Measurements from ENCODE around the gene CDX1.

Gene CDX1

DNA sequence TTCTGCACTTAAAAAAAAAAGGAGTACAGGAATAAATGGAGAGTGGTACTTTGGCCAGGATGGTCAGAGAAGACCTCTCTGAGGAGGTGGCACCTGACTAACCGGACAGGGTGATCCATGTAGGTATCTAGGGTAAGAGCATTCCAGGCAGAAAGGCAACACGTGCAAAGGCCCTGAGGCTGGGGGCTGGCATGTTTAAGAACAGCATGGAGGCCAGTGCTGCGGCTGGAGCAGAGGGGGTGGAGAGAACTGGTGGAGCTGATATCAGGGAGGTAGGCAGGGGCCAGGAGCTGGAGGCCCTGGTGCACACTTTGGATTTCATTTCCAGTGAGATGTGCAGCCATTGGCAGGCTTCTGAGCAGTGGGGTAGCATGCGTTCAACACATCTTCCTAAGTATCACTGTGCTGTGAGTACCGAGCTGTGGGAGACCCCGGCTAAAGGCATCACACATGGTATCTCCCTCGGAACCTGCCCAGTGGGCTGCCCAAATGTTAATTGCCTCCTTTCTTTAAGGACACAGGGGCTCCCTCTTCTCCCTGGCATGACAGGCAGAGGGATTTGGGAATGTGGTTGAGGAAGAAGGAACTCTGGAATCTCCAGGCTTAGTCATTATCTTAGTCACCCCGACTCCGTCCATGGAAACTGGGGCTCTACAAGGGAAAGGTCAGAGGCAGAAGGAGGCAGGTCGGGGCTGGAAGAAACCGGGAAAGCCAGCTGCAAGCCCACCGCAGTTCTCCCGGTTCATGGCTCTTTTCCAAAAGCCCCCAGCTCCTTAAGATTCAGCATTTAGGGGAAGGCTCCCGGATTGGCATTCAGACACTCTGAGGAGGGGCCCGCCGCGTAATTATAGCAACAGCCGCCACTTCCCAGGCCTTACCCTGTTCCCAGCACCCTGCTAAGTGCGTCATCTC lies 41.9 kb downstream of the CDX1 start:
- peak; percentile 45 for DNase-seq (ENCODE audit: low spot score)

DNA sequence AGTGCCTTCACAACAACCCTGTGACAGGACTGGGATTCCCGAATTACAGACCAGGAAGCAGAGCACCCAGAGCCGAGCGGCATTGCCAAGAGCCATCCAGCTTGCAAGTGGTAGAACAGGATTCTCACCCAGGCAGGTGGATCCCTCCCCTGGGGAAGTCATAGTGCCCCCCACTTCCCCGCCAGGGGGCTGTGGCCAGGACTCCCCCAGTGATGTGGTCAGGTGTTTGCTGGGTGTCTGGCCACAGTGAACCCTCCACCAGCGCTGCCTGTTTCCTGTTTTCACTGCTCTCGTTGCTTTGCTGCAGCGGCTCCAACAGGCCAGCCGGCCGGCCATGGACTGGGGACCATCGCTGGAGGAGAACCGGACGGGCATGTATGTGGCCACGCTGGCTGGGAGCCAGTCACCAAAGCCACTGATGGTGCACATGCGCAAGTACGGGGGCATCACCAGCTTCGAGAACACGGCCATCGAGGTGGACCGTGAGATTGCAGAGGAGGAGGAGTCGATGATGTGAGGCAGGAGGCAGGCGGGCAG lies 42.6 kb downstream of the CDX1 start:
- peak; percentile 15 for DNase-seq (ENCODE audit: low spot score)

DNA sequence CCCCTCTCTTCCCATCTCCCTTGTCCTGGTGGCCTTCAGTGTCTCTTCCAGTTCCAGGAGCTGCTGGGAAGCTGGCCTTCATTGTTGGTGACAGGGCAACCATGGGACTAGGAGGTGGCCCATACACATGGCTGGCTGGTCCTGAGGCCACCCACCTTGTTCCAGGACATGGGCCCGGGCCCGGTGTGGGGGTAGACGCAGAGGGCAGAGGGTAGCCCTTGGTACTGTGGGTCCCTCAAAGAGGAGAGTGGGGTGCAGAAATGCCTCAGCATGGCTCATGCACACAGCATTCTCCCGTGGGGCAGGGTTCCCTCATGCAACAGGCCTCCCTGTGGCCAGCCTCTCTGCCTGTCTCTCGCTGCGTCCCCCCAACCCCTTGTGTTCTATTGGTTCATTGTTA lies 44.1 kb downstream of the CDX1 start:
- DNase-seq (ENCODE audit: low spot score): no peak

DNA sequence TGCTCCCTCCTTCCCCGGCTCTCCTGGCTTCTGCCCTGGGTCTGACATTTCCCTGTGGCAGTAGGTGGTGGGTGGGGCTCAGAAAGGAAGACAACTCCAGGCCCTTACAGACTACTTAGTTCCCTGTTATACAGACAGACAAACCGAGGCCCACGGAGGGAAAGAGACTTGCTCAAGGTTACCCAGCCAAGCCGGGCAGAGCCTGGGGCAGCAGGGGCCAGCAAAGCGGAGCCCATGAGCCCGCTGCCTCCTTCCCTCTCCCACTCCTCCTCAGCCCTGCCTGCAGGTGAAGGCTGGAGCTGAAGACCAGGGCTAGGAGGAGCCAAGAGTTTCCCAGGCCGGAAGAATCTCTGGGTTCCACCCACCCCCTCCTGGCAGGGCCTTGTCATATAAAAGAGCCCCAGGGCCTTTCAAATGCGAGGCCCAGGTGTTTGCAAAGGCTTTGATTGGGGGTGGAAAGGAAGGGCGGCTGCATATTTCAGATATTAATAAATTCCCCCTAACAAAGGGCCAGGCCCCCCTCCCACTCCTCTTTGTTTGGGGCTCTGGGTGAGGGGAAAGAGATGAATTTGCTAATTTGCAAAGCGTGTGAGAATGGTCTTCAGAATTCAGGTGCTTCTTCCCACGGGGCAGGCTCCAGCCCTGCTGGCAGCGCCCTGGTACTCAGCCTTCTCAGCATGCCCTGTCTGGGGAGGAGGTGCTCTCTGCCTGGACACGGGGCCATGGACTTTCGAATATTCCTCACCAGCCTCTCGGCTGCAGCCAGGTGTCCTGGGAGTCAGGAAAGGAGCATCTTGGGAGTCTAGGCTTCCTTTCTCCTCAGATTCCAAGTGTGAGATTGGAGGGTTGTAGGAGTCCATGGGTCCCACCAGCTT lies 44.8 kb downstream of the CDX1 start:
- no peak for DNase-seq (ENCODE audit: low spot score)

DNA sequence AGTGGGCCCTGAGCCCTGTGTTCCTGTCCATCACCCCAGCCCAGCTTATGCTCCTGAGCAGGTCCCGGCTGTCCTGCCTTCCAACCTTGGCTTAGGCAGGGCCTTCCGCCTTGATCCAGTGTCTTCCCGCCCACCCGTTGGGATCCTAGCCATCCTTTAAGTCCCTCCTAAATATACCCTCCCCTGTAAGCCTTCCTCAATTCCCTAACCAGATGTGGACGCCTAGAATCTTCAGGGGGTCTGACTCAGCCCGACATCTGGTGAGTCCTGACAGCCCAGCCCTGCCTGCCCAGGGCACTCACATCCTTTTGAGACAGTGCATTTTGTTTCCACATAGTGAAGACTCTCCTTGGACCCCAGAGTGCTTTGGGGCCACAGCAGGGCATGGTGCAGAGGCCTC lies 47.0 kb downstream of the CDX1 start:
- DNase-seq (ENCODE audit: low spot score): no peak

DNA sequence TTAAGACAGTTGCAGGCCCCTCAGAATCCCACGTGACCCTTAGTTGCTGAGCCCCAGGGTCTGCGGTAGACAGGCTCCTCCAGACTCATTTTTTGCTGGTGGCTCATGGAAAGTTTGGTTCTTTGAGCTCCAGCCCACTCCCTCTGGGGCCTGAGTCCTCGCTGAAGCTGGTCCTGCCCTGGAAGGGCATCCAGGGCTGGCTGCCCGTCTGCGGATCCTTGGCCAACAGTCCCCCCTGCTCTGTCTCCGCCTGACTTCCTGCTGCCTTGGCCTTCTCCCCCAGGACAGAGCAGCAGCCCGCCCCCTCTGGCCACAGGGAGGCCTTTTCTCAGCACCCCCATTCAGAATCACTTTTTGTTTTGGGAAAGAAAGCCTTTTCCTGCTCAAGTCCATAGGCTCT lies 47.7 kb downstream of the CDX1 start:
- DNase-seq (ENCODE audit: low spot score): no peak

DNA sequence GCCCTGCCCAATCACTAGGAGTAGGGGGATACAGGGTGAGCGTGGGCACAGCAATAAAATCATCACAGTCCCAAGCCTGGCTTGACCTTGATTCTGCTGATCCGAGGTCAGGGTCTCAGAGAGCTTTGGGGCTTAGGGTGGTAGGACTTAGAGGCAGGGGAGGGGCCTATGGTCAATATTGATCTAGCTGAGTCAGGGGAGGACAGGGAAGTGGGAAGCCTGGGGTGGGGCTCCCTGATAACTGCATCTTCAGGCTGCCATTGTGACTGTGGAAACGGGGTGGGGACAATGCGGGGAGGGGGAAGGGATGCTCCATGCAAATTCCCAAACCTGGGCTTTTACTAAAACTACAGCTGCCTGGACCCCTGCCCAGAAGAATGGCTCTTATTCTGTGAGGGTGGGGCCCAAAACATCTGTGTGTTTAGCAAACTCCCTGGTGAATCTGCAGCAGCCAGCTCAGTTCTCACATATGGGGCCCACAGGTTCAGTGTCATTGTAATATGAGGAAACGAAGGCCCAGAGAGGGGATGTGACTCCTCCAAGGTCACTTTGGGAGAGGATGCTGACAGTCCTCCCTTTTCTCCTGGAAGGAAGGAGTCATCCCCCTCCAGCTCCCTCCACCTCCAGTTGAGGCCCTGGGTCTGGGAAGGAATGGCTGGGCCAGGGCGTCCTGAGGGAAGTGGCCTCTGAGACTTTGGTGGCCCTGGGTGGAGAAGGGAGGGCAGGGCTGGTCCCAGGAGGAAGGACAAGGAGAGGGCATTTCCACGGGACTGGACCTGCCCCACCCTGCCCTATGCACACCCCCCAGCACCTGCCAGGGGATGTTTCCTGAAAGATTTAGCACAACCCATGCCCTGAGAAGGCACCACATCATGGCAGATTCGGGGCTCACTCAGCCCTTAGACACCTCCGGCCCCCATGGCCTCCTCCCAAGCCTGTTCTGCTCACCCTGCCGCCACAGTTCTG lies 49.7 kb downstream of the CDX1 start:
- no peak for DNase-seq (ENCODE audit: low spot score)

DNA sequence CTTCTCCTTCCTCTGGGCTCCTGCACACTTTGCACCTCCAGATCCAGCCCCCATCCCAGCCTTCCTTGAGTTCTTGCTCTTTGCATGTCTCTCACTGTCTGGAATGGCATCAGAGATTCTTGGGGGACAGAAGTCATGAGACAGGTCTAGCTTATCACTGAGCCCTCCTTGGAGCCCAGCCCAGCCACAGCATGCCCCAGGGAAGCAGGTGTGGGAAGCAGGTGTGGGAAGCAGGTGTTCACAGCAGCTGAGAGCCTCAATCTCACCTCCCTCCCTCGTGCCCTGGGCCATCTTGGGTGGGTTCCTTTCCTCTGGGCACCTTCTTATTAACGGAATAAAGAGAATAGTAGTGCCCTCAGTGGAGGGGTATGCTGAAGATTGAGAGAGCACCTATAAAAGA lies 50.5 kb downstream of the CDX1 start:
- no peak for DNase-seq (ENCODE audit: low spot score)

DNA sequence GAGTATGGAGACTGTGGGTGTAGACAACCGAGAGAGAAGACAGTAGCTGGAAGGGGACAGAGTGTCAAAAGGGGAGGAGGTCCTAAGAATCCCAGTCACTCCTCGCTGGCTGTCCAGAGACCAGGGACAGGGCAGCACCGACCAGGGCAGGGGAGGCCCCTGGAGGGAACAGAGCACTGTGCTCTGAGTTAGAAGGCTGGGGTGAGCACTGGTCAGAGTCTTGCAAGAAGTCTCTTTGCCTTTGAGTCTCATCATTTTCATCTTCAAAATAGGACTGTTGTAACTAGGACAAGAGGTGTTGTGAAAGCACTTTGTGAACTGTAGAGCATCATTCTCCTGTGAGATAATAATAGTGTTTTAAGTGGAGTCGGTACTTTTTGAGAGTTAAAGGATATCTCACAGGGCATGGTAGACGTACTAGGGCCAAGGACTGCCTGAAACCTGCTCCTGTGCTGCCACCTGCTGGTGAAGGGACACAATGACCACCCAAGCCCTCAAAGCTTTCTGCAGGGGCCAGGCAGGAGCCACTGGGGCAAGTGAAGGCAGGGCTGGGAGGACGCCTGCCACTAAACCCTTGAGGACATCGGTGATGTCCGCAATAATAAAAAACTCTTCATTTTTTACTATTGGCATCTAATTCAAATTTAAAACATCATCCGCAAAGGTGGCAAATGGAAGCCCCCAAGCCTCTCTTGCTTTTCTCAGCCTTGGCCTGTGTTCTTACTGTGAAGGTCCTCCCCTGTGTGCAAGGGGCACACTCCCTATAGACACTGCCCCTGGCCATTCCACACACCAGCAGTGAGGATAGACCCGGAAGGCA lies 51.5 kb downstream of the CDX1 start:
- peak; percentile 75 for DNase-seq (ENCODE audit: low spot score)

DNA sequence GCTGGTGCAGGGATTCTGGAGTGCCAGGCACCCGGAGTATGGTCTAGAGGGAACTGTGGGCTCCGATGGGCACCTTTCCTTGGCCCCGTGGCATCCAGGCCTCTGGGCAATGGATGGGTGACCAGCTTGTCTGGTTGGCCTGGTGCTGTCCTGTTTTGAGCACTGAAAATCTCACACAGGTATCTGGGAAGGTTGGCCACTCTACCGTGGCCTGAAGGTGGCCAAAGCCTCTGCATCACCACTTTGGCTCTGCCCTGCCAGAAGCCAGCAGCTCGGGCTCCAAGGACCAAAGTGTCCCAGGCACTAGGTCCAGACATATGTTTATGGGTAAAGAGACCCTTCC lies 52.1 kb downstream of the CDX1 start:
- no peak for DNase-seq (ENCODE audit: low spot score)

DNA sequence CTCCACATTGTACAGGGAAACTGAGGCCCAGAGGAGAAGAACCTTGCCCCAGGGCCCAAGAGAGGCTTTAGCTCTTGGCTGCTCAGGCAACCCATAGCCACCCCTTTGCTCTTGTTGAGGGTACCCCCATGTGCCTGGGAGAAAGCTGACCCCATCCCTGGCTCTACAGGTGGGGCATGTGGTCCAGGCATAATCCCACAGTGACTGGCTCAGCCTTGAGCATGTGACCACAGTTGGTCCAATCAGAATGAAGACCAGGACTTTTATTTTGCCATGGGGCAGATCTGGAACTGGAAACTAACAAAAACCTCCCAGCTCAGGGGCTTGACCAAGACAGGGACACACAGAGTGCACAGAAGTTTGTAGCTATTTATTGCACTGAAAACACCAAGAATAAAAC lies 52.6 kb downstream of the CDX1 start:
- no peak for DNase-seq (ENCODE audit: low spot score)

DNA sequence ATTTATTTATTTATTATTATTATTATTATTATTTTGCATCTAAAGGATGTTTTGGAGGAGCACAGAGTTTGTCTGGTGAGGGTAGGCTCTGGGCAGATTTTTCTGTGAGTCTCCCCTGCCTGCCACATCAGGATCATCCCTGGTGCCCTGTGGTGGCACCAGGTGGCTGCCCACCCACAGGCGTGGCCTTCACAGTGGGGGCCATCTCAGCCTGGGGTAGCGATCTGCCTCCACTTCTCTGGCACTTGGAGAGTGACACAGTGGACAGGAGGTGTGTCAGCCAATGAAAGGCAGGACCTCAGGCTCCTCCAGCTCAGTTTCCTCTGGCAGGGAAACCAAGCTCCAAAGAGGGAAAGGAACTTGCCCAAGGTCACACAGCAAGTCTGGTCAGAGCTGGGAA lies 53.3 kb downstream of the CDX1 start:
- no peak for DNase-seq (ENCODE audit: low spot score)

DNA sequence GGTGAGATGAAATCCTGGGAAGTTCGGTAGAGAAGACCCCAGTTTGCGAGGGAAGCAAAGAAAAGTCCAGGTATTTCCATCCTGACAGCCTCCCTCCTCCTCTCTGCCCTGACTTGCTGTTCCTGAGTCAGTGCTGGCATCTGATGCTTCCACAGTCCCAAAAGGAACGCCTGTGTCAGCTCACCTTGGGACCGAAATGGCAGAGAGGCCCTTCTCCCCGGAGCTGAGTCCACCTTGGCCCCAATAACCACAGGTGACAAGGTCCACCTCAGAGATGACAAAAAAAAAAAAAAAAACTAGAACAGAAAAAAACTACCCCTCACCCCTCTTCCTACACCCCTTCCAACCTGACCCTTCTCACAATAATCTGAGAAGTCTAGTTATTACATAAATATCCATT lies 54.9 kb downstream of the CDX1 start:
- DNase-seq (ENCODE audit: low spot score): no peak

DNA sequence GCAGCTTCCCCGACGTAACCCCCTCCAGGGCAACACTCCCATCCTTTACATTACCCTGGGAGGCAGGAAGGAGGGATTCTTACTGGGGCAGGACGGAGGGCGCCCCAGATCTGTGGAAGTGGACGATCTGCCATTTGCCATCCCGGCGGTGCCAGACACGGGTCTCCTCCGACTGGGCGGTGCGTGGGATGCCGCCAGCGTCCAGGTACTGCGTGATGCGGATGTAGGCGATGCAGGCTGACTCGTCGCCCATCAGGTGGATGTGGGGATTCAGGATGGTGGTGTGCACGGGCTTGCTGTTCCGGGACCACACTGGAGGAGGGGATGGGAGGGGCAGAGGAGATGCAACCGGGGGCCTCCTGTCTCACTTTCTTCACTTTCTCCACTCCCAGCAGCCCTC lies 56.3 kb downstream of the CDX1 start:
- DNase-seq (ENCODE audit: low spot score): no peak

DNA sequence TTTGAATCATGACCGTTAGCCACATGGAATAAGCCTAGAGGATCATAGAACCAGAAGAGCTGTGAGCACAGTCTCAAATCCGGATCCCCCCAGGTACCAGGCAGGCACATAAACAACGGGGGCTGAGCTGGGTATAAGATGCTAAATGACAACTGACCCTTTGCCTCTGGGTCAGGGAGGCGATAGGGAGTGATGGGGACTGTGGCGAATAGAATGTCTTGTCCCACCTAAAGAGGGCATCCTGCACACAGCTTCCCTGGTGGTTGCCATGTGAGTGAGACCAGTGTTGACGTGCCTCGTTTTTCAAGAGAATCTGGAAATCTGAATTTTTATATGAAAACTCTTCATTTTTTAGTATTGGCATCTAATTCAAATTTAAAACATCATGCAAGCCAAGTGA lies 56.9 kb downstream of the CDX1 start:
- no peak for DNase-seq (ENCODE audit: low spot score)

DNA sequence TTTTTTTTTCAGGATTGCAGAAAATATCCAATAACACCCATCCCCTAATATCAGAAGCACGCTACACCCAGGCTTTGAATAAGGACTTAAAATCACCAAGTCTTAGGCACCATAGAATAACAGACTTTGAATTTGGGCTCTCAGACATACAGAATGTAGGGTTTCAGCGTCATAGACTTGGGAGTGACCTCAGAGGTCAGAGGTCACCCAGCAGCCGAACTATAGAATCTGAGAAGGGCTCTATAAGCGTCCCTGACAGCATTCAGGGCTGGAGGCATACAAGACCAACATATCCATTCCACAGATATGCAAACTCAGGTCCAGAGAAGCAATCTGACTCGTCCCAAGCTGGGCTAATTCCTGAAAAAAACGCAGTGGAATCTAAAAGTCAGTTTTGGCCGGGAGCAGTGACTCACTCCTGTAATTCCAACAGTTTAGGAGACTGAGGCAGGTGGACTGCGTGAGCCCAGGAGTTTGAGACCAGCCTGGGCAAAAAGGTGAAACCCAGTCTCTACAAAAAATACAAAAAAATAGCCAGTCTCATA lies 58.0 kb downstream of the CDX1 start:
- DNase-seq (ENCODE audit: low spot score): no peak

DNA sequence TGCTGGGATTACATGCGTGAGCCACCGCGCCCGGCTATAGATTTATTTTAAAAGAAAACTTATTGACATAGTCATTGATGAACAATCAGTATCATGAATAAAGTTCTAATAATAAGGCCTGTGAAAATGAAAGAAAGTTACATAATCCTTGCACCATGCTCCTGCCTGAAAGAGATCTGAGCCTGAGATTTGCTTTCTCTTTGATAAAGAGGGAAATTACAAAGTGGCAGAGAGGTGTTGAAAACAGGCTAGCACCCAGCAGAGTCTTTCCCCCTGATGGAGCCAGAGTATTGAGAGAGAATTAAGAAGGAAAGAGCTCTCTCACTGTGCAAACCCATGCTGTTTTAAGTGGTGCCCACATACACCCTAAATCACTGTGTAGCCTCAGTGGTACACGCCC lies 60.5 kb downstream of the CDX1 start:
- no peak for DNase-seq (ENCODE audit: low spot score)

DNA sequence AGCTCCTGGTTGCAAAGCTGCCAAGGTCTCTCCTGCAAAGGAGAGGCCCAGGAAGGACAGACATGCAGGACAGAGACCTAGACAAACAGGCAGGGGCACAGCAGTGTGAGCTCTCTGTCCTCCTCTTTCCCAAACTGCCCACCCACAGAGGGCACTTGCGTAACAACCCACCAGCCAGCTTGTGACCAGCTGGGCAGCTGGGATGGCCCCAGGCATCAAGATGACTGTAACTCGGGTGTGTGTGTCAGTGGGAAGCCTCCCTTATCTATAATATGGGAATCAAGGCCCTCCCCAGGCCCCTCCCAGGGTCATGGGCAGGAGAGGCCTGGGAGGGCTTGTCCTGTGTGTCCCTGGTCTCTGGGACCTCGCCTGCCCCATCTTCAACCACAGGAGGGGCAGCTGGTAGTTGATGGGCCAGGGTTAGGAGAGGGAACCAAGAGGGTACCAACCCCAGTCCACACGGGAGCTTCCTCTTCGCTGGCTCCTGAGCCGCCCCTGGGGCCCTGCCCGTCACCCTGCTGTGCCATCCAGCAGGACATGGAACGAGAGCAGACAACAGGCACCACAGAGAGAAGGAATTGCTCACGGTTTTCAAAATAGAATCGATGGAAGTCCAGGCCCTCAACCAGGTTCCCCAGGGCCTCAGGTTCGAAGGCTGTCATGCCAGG lies 61.2 kb downstream of the CDX1 start:
- DNase-seq (ENCODE audit: low spot score): no peak

DNA sequence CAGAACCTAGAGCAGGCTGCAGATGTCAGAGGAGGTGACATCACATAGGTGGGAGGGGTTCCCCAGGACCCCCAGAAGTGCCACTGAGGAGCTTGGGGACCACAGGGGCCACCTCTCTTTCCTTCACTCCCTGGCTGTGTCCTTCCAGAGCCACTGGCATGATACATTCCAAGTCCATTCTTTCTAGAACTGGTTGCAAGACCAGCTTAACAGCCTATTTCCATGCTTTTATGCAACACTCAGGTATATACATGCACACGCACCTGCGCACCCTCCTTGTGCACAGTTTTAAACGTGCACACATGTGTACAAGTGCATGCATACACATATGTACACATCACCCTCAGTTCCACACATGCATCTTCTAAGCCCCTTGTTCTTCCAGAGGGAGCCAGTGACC lies 63.0 kb downstream of the CDX1 start:
- DNase-seq (ENCODE audit: low spot score): no peak

DNA sequence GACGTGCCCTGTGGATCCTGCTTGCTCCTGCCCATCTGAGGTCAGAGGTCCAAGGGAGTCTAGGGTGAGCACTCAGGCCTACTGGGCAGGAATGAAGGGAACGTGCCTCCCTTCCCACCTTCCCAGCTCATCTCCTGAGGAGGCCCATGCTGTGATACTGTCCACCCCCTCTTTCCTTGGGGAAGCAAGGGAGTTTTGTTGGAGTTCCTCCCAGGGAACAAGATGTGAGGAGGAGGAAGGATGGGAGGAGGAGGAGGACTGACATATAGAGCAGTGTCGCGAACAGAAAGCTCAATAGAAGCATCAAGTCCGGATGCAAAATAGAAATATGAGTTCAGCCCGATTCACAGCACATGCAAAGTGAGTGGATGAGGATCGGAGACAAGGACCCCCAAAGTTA lies 64.3 kb downstream of the CDX1 start:
- no peak for DNase-seq (ENCODE audit: low spot score)
